PC-9 (cell line): ENCODE data around the gene ULBP1. TPM values are rescaled to one million over a fixed set of nuclear protein-coding genes. Genes with fewer than 3 reads are reported as not detected.
A peak's percentile ranks its signal among the peaks of the same experiment; 100 is the strongest.
"Not testable (repeated sequence)": the region's sequence is repeated elsewhere in the genome, so short reads cannot be mapped to it uniquely, and the experiment has no call there.

ENCODE experiments used
- BruUV-seq: library from RNA; stranded (reverse); fragments of 400-500 nt; replicated peaks from 2 replicates; lab custom pipeline; 2021; lab: Mats Ljungman, UMichigan
- CTCF ChIA-PET: fragments of 300-600 bp; sonication (Branson Sonifier 250); formaldehyde crosslinking; loops from one replicate; lab custom pipeline; 2022; ENCODE audit warnings: antibody characterized with exemption; lab: Charles Lee
- POLR2A ChIA-PET: fragments of 300-600 bp; sonication (Branson Sonifier 250); formaldehyde crosslinking; loops from one replicate; lab custom pipeline; 2022; ENCODE audit warnings: antibody characterized with exemption; ENCODE audit not compliant: unreplicated experiment; lab: Charles Lee
- DNase-seq, 2 experiments: peaks; one replicate each; pipeline versions ENCODE4 v3.0.0 to v3.0.0-alpha.2; 2015 to 2022; ENCODE audit warnings: mixed read lengths in 1 of 2
- H2AFZ ChIP-seq: fragments of 200-600 bp; sonication (generic); 2 replicates; pipeline ENCODE4 v1.8.1; 2017; ENCODE audit warnings: antibody characterized with exemption
- H3F3A ChIP-seq: fragments of 200-600 bp; sonication (generic); 2 replicates; pipeline ENCODE4 v1.8.1; 2017; ENCODE audit warnings: antibody characterized with exemption, mild to moderate bottlenecking, low read depth; ENCODE audit not compliant: insufficient read depth
- H3K27ac ChIP-seq: fragments of 200-600 bp; sonication (generic); 2 replicates; pipeline ENCODE4 v1.6.1; 2016; ENCODE audit warnings: mixed run types
- H3K27me3 ChIP-seq: fragments of 200-600 bp; sonication (generic); 2 replicates; pipeline ENCODE4 v1.6.1; 2016; ENCODE audit warnings: low read depth, mixed run types; ENCODE audit not compliant: insufficient read depth
- H3K36me3 ChIP-seq: fragments of 200-600 bp; sonication (generic); 2 replicates; pipeline ENCODE4 v1.6.1; 2016; ENCODE audit warnings: low read depth, mixed run types
- H3K4me1 ChIP-seq: fragments of 200-600 bp; sonication (generic); replicated peaks from 2 replicates; pipeline ENCODE4 v1.6.1; 2016; ENCODE audit warnings: mixed run types; ENCODE audit not compliant: insufficient read depth
- H3K4me2 ChIP-seq: fragments of 200-600 bp; sonication (generic); 2 replicates; pipeline ENCODE4 v1.6.1; 2017; ENCODE audit warnings: mixed run types
- H3K4me3 ChIP-seq: fragments of 200-600 bp; sonication (generic); 2 replicates; pipeline ENCODE4 v1.6.1; 2016; ENCODE audit warnings: mixed run types
- H3K79me2 ChIP-seq: fragments of 200-600 bp; sonication (generic); 2 replicates; pipeline ENCODE4 v1.6.1; 2017; ENCODE audit warnings: low read depth, mixed run types
- H3K9me2 ChIP-seq: fragments of 200-600 bp; sonication (generic); 2 replicates; pipeline ENCODE4 v1.8.1; 2017; ENCODE audit warnings: mild to moderate bottlenecking; ENCODE audit not compliant: insufficient read depth
- H3K9me3 ChIP-seq: fragments of 200-600 bp; sonication (generic); 2 replicates; pipeline ENCODE4 v1.8.1; 2016; ENCODE audit warnings: low read depth; ENCODE audit not compliant: insufficient read depth
- H4K20me1 ChIP-seq: fragments of 200-600 bp; sonication (generic); 2 replicates; pipeline ENCODE4 v1.8.1; 2017; ENCODE audit not compliant: insufficient read depth
- EZH2 ChIP-seq: fragments of 200-600 bp; sonication (generic); IDR thresholded peaks from 2 replicates; pipeline ENCODE4 v1.8.0; 2017; ENCODE audit warnings: antibody characterized with exemption, low read depth
- intact Hi-C: fragments of 100-400 bp; cut with micrococcal nuclease; formaldehyde crosslinking; loops from one replicate; pipeline ENCODE4 v1.10.0; 2022; ENCODE audit not compliant: unreplicated experiment
- total RNA-seq: library from RNA; stranded (reverse); gene quantifications from 2 replicates; pipeline ENCODE4 v1.2.3, GENCODE V29; 2021
- TF ChIP-seq, protein P1 (sequence below): fragments of 200-600 bp; sonication (generic); conservative IDR thresholded peaks from 2 replicates; pipeline ENCODE4 v1.6.1; 2017; ENCODE audit warnings: mixed run types, antibody characterized with exemption, mild to moderate bottlenecking, moderate library complexity

ULBP1 gene
- total RNA-seq, 1 experiment from 2014 or later: 3.3 TPM

- not testable (repeated sequence) for H3K4me2 ChIP-seq, H3K4me1 ChIP-seq, H3K9me2 ChIP-seq, H4K20me1 ChIP-seq, H3K27me3 ChIP-seq, H3K36me3 ChIP-seq, H3K27ac ChIP-seq, DNase-seq, BruUV-seq, H3K9me3 ChIP-seq, H2AFZ ChIP-seq, H3K4me3 ChIP-seq, H3K79me2 ChIP-seq, H3F3A ChIP-seq
- POLR2A ChIA-PET: interaction anchor here (0.6 to 1.0 kb wide), 3 partner anchors 20 to 839 kb away, joined by 3 to 8 read pairs (median 6); partner anchors contain the start of gene ULBP3
- intact Hi-C loops: loop anchor here (2.0 to 5.0 kb wide), 3 partner anchors 52 to 380 kb away; partner anchors contain the start of gene ULBP3
- TF ChIP-seq, protein P1, sequence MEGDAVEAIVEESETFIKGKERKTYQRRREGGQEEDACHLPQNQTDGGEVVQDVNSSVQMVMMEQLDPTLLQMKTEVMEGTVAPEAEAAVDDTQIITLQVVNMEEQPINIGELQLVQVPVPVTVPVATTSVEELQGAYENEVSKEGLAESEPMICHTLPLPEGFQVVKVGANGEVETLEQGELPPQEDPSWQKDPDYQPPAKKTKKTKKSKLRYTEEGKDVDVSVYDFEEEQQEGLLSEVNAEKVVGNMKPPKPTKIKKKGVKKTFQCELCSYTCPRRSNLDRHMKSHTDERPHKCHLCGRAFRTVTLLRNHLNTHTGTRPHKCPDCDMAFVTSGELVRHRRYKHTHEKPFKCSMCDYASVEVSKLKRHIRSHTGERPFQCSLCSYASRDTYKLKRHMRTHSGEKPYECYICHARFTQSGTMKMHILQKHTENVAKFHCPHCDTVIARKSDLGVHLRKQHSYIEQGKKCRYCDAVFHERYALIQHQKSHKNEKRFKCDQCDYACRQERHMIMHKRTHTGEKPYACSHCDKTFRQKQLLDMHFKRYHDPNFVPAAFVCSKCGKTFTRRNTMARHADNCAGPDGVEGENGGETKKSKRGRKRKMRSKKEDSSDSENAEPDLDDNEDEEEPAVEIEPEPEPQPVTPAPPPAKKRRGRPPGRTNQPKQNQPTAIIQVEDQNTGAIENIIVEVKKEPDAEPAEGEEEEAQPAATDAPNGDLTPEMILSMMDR: peak; percentile 12; the same call in 1 of the 2 replicates
- CTCF ChIA-PET: interaction anchor here (0.6 kb wide), 2 partner anchors 178 to 219 kb away, joined by 3 to 4 read pairs; no protein-coding TSS in a partner anchor
These were observed 53.4 kb downstream of the ULBP1 start for GRCh38 chr6:150017186-150017521.

DNA sequence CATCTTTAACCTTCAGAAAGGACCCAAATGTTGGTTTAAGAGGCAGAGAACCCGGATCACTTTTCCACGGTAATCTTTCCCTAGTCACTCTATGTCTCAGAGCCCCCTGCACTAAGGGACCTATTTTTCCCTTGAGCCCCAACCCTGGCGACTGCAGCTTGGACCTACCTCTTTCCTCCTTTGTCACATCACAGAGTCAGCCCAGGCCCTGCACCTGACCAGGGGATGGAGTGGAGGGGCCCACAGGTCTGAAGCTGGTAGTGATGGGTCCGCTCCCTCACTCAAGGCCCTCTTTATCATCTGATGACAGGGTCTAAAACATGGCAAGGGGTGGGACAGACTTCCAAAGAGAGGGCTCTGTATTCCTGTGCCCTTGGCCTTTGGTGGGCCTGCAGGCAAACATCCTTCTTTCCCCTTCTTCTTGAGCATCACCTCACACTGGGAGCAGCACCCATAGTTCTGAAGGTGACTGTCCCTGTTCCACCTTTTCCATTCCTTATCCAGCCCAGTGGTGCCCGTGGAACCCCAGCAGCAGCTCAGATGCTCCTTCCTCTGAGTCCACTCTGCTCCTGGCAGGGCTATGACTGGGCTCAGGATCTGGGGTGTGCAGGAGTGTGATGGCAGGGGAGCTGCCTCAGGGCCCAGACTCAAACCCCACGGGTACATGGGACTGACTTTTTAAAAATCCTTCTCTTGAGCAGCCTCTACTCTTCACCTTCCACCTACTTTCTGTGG, 55.3 kb downstream of the ULBP1 start:
- H3K27ac ChIP-seq: no peak overlapping the region
- BruUV-seq: no TSS peak
- POLR2A ChIA-PET: no interaction called here
- H3K27me3 ChIP-seq: no peaks in the 10 kb centered on the region
- H3K4me2 ChIP-seq: no peak overlapping the region
- H3K9me3 ChIP-seq: no peaks in the 10 kb centered on the region
- CTCF ChIA-PET: no interaction called here
- H2AFZ ChIP-seq: no peak overlapping the region
- no peak for DNase-seq
- H3K36me3 ChIP-seq: no peaks in the 10 kb centered on the region
- H3K4me1 ChIP-seq: no peaks in the 10 kb centered on the region
- H3F3A ChIP-seq: no peaks in the 10 kb centered on the region
- H4K20me1 ChIP-seq: no peaks in the 10 kb centered on the region
- TF ChIP-seq EZH2: no peak
- TF ChIP-seq, protein P1: no peak
- H3K9me2 ChIP-seq: no peaks in the 10 kb centered on the region
- H3K4me3 ChIP-seq: no peak overlapping the region
- no peaks in the 10 kb centered on the region for H3K79me2 ChIP-seq
- intact Hi-C loops: loop anchor here (5.0 kb wide), 1 partner anchor 378 kb away; no protein-coding TSS in a partner anchor

DNA sequence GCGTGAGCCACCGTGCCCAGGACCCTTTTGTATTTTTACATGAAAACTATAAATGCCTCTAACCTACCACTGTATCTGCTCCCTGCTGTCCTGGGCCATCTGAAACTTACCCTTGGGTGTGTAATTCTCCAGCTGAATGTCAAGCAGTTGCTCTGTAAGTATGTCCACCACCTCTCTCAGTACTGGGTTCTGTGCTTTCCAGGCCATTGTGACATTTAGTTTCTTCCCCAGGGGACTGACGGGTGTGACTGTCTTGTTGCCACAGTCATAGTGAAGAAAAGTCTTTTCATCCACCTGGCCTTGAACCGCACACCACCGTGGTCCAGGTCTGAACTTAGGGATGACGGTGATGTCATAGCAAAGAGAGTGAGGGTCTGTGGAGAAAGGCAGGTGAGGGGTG, 58.1 kb downstream of the ULBP1 start:
- BruUV-seq, H3K79me2 ChIP-seq, H3K27me3 ChIP-seq, H3F3A ChIP-seq, H2AFZ ChIP-seq, H3K27ac ChIP-seq, H3K4me3 ChIP-seq, H3K36me3 ChIP-seq, CTCF ChIA-PET, H3K9me2 ChIP-seq, H4K20me1 ChIP-seq, intact Hi-C loops, DNase-seq, H3K4me2 ChIP-seq, POLR2A ChIA-PET, H3K9me3 ChIP-seq: not testable (repeated sequence)
- H3K4me1 ChIP-seq: peaks cover 19% of the 10 kb centered on the region

Other genes with a start within 250 kb of the ULBP1 start
- gene LATS1, start 245.8 kb upstream of the ULBP1 start, total RNA-seq: 11.2 and 15.4 TPM in 2 replicates
- gene NUP43, start 217.4 kb upstream of the ULBP1 start, total RNA-seq: 25.1 and 36.2 TPM in 2 replicates
- 39.0 and 50.5 TPM in 2 replicates for gene PCMT1, start 214.2 kb upstream of the ULBP1 start, total RNA-seq
- gene LRP11, start 99.6 kb upstream of the ULBP1 start, total RNA-seq: 33.8 and 38.6 TPM in 2 replicates
- gene RAET1E, start 65.8 kb upstream of the ULBP1 start, total RNA-seq: 0.20 TPM in 1 of 2 replicates, not detected in the other
- gene RAET1G, start 40.8 kb upstream of the ULBP1 start, total RNA-seq: 0.88 TPM in 1 of 2 replicates, not detected in the other
- 2.9 and 4.4 TPM in 2 replicates for gene ULBP2, start 21.9 kb upstream of the ULBP1 start, total RNA-seq
- gene RAET1L, start 61.6 kb downstream of the ULBP1 start, total RNA-seq: 1.2 and 2.8 TPM in 2 replicates
- gene ULBP3, start 105.2 kb downstream of the ULBP1 start, total RNA-seq: 3.8 and 4.2 TPM in 2 replicates
- 9.8 and 12.1 TPM in 2 replicates for gene PPP1R14C, start 179.1 kb downstream of the ULBP1 start, total RNA-seq